ENCODE measurements around the gene SCMH1.

DNA sequence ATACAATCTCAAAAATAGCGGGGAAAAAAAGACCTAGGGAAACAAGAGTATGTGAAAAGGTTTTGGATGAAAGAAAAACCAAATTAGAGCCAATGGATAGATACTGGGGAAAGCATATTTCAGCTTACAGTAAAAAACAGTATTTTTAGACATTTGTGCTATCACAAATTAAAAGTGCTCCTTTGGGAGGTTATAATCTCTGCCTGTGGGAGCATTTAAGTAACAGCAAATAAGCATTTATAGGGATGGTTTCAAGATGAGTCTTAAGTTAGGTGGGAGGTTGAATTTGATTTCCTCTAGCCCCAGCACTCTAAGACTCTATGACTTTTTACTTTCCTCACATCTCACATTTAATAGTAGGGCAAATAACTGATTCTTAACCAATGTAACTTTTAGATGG lies 141.0 kb downstream of the SCMH1 start:
- TF ChIP-seq EZH2phosphoT487 (IDR thresholded peaks at IDR 0.05; ENCODE audit: unreplicated experiment) (no peak), EZH2 (IDR thresholded peaks at IDR 0.05; ENCODE audit: low read depth, unreplicated experiment) (no peak), ZNF331 (CRISPR knock-in tag; IDR thresholded peaks at IDR 0.05; ENCODE audit: low read depth) (no peak), STAT1 (IDR thresholded peaks at IDR 0.05; ENCODE audit: unreplicated experiment) (no peak)
- TF ChIP-seq, protein P1, sequence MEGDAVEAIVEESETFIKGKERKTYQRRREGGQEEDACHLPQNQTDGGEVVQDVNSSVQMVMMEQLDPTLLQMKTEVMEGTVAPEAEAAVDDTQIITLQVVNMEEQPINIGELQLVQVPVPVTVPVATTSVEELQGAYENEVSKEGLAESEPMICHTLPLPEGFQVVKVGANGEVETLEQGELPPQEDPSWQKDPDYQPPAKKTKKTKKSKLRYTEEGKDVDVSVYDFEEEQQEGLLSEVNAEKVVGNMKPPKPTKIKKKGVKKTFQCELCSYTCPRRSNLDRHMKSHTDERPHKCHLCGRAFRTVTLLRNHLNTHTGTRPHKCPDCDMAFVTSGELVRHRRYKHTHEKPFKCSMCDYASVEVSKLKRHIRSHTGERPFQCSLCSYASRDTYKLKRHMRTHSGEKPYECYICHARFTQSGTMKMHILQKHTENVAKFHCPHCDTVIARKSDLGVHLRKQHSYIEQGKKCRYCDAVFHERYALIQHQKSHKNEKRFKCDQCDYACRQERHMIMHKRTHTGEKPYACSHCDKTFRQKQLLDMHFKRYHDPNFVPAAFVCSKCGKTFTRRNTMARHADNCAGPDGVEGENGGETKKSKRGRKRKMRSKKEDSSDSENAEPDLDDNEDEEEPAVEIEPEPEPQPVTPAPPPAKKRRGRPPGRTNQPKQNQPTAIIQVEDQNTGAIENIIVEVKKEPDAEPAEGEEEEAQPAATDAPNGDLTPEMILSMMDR (conservative IDR thresholded peaks at IDR 0.05; ENCODE audit: low read depth in 2 of 2), result no peak
- TF ChIP-seq, protein P2, sequence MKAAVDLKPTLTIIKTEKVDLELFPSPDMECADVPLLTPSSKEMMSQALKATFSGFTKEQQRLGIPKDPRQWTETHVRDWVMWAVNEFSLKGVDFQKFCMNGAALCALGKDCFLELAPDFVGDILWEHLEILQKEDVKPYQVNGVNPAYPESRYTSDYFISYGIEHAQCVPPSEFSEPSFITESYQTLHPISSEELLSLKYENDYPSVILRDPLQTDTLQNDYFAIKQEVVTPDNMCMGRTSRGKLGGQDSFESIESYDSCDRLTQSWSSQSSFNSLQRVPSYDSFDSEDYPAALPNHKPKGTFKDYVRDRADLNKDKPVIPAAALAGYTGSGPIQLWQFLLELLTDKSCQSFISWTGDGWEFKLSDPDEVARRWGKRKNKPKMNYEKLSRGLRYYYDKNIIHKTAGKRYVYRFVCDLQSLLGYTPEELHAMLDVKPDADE (IDR thresholded peaks at IDR 0.05), result no peak
- TF ChIP-seq, protein P3, sequence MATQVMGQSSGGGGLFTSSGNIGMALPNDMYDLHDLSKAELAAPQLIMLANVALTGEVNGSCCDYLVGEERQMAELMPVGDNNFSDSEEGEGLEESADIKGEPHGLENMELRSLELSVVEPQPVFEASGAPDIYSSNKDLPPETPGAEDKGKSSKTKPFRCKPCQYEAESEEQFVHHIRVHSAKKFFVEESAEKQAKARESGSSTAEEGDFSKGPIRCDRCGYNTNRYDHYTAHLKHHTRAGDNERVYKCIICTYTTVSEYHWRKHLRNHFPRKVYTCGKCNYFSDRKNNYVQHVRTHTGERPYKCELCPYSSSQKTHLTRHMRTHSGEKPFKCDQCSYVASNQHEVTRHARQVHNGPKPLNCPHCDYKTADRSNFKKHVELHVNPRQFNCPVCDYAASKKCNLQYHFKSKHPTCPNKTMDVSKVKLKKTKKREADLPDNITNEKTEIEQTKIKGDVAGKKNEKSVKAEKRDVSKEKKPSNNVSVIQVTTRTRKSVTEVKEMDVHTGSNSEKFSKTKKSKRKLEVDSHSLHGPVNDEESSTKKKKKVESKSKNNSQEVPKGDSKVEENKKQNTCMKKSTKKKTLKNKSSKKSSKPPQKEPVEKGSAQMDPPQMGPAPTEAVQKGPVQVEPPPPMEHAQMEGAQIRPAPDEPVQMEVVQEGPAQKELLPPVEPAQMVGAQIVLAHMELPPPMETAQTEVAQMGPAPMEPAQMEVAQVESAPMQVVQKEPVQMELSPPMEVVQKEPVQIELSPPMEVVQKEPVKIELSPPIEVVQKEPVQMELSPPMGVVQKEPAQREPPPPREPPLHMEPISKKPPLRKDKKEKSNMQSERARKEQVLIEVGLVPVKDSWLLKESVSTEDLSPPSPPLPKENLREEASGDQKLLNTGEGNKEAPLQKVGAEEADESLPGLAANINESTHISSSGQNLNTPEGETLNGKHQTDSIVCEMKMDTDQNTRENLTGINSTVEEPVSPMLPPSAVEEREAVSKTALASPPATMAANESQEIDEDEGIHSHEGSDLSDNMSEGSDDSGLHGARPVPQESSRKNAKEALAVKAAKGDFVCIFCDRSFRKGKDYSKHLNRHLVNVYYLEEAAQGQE (IDR thresholded peaks at IDR 0.05; ENCODE audit: unreplicated experiment), result no peak
